Left renal cortex interstitium (tissue), 4 donors: ENCODE measurements around the gene CLSTN1. TPM values are rescaled to one million over a fixed set of nuclear protein-coding genes. Genes with fewer than 3 reads are reported as not detected.
"Not testable (repeated sequence)": the region's sequence is repeated elsewhere in the genome, so short reads cannot be mapped to it uniquely, and the experiment has no call there.

Experiments
- DNase-seq, 4 donors: peaks; one replicate each; pipeline ENCODE4 v3.0.0-alpha.2; 2013; ENCODE audit warnings: low read depth in 4 of 4, low spot score in 2 of 4, missing footprints in 1 of 4
- polyA plus RNA-seq, 4 donors: library from polyadenylated mRNA; unstranded; fragments of 120-200 nt; gene quantifications; one replicate each; pipeline ENCODE4 v1.2.1, GENCODE V29; 2013; ENCODE audit not compliant: insufficient read length in 4 of 4

The CLSTN1 gene
- polyA plus RNA-seq, 4 donors, result 134 to 167 (median 156) TPM

GRCh38 chr1:9833632-9834031 is 9.9 kb upstream of the CLSTN1 start:
- DNase-seq, result no peak

GRCh38 chr1:9827558-9828185 is 3.9 kb upstream of the CLSTN1 start:
- no peak for DNase-seq

GRCh38 chr1:9826616-9827015 is 2.9 kb upstream of the CLSTN1 start:
- no peak for DNase-seq

GRCh38 chr1:9826087-9826486 is 2.3 kb upstream of the CLSTN1 start:
- DNase-seq, result no peak

GRCh38 chr1:9825093-9826074 is 1.6 kb upstream of the CLSTN1 start:
- no peak for DNase-seq

- DNase-seq, result no peak
These were observed 931 bp upstream of the CLSTN1 start for GRCh38 chr1:9824702-9825089.

- DNase-seq, result no peak
These were observed 147 bp downstream of the CLSTN1 start for GRCh38 chr1:9823693-9823942.

GRCh38 chr1:9822897-9823692 is 670 bp downstream of the CLSTN1 start:
- no peak for DNase-seq

- no peak for DNase-seq
These were observed 1.3 kb downstream of the CLSTN1 start for GRCh38 chr1:9822490-9822889.

- no peak for DNase-seq
These were observed 2.1 kb downstream of the CLSTN1 start for GRCh38 chr1:9821710-9822109.

GRCh38 chr1:9820521-9820920 is 3.2 kb downstream of the CLSTN1 start:
- no peak for DNase-seq

- DNase-seq, result no peak
These were observed 6.0 kb downstream of the CLSTN1 start for GRCh38 chr1:9817734-9818133.

GRCh38 chr1:9816199-9816598 is 7.6 kb downstream of the CLSTN1 start:
- DNase-seq, result no peak

GRCh38 chr1:9815150-9815549 is 8.6 kb downstream of the CLSTN1 start:
- no peak for DNase-seq

GRCh38 chr1:9814619-9815018 is 9.1 kb downstream of the CLSTN1 start:
- no peak for DNase-seq

- DNase-seq, result no peak
These were observed 12.4 kb downstream of the CLSTN1 start for GRCh38 chr1:9811239-9811966.

GRCh38 chr1:9809100-9809510 is 14.7 kb downstream of the CLSTN1 start:
- DNase-seq, result no peak

GRCh38 chr1:9808459-9808858 is 15.3 kb downstream of the CLSTN1 start:
- no peak for DNase-seq

GRCh38 chr1:9807541-9807940 is 16.2 kb downstream of the CLSTN1 start:
- DNase-seq, result no peak

GRCh38 chr1:9805972-9806371 is 17.8 kb downstream of the CLSTN1 start:
- not testable (repeated sequence) for DNase-seq

GRCh38 chr1:9805006-9805508 is 18.7 kb downstream of the CLSTN1 start:
- no peak for DNase-seq
